WTC11 (cell line): ENCODE data around the gene SSR2. TPM values are rescaled to one million over a fixed set of nuclear protein-coding genes. Genes with fewer than 3 reads are reported as not detected.

Experiments used
- ATAC-seq: fragments of 200-7000 bp; cut with Tn5 transposase; 2 replicates; pipeline ENCODE4 v1.10.0; 2021; ENCODE audit warnings: mild to moderate bottlenecking, moderate library complexity
- CTCF ChIA-PET: fragments of 300-600 bp; sonication (Branson Sonifier 250); formaldehyde crosslinking; loops from one replicate; lab custom pipeline; 2021; ENCODE audit warnings: antibody characterized with exemption; lab: Charles Lee
- POLR2A ChIA-PET: fragments of 350-600 bp; sonication (Branson Sonifier 250); formaldehyde crosslinking; loops from one replicate; lab custom pipeline; 2021; ENCODE audit warnings: antibody characterized with exemption; lab: Charles Lee
- DNase-seq: peaks from one replicate; pipeline ENCODE4 v3.0.0; 2021; ENCODE audit warnings: low spot score
- H3K27ac Mint-ChIP-seq: 2 replicates; pipeline ENCODE4 v1.8.0; 2021; ENCODE audit warnings: mixed read lengths
- H3K27me3 Mint-ChIP-seq: 2 replicates; pipeline ENCODE4 v1.8.0; 2021; ENCODE audit warnings: low read depth, mild to moderate bottlenecking, moderate library complexity, mixed read lengths
- H3K36me3 Mint-ChIP-seq: 2 replicates; pipeline ENCODE4 v1.8.0; 2021; ENCODE audit warnings: mixed read lengths
- H3K4me1 Mint-ChIP-seq: 2 replicates; pipeline ENCODE4 v1.8.0; 2022; ENCODE audit warnings: mixed read lengths
- H3K4me3 Mint-ChIP-seq: 2 replicates; pipeline ENCODE4 v1.8.0; 2021; ENCODE audit warnings: mild to moderate bottlenecking, moderate library complexity, mixed read lengths
- H3K9me3 Mint-ChIP-seq: 2 replicates; pipeline ENCODE4 v1.8.0; 2021; ENCODE audit warnings: mixed read lengths
- ATF1 ChIP-seq: sonication (generic); formaldehyde crosslinking; IDR thresholded peaks from 2 replicates; pipeline ENCODE4 v1.8.1; 2023; ENCODE audit warnings: mild to moderate bottlenecking, moderate library complexity, missing genetic modification reagents
- CBFB ChIP-seq: sonication (generic); formaldehyde crosslinking; IDR thresholded peaks from 2 replicates; pipeline ENCODE4 v1.8.1; 2022; ENCODE audit warnings: mild to moderate bottlenecking, low read depth, missing genetic modification reagents
- FOXP1 ChIP-seq: sonication (generic); formaldehyde crosslinking; IDR thresholded peaks from 2 replicates; pipeline ENCODE4 v1.8.0; 2022; ENCODE audit warnings: missing genetic modification reagents, mild to moderate bottlenecking, moderate library complexity, borderline replicate concordance
- HMGA2 ChIP-seq: fragments of 250-450 bp; sonication (Bioruptor Pico); IDR thresholded peaks from 2 replicates; pipeline ENCODE4 v1.4.0; 2021; ENCODE audit warnings: mild to moderate bottlenecking, moderate library complexity
- JAZF1 ChIP-seq: fragments of 250-450 bp; sonication (Bioruptor Pico); IDR thresholded peaks from 2 replicates; pipeline ENCODE4 v1.9.0; 2021; ENCODE audit warnings: moderate library complexity, mild to moderate bottlenecking, inconsistent platforms
- NR1H2 ChIP-seq: sonication (generic); formaldehyde crosslinking; IDR thresholded peaks from 2 replicates; pipeline ENCODE4 v1.9.0; 2021; ENCODE audit warnings: mild to moderate bottlenecking, moderate library complexity, missing genetic modification reagents
- NR2C2 ChIP-seq: sonication (generic); formaldehyde crosslinking; IDR thresholded peaks from 2 replicates; pipeline ENCODE4 v1.8.0; 2022; ENCODE audit warnings: mild to moderate bottlenecking, missing genetic modification reagents
- OVOL2 ChIP-seq: fragments of 250-450 bp; sonication (Bioruptor Pico); IDR thresholded peaks from 2 replicates; pipeline ENCODE4 v1.9.0; 2021; ENCODE audit warnings: mild to moderate bottlenecking, borderline replicate concordance
- SMAD4 ChIP-seq: sonication (generic); formaldehyde crosslinking; IDR thresholded peaks from 2 replicates; pipeline ENCODE4 v1.8.0; 2022; ENCODE audit warnings: mild to moderate bottlenecking, missing genetic modification reagents
- TCF7 ChIP-seq: sonication (generic); formaldehyde crosslinking; IDR thresholded peaks from 2 replicates; pipeline ENCODE4 v1.8.0; 2022; ENCODE audit warnings: mild to moderate bottlenecking, low read depth, missing genetic modification reagents, moderate library complexity
- TP53 ChIP-seq: sonication (generic); formaldehyde crosslinking; IDR thresholded peaks from 2 replicates; pipeline ENCODE4 v1.8.1; 2023; ENCODE audit warnings: mild to moderate bottlenecking, missing genetic modification reagents
- total RNA-seq: library from RNA; stranded (reverse); gene quantifications from 3 replicates; pipeline ENCODE4 v1.2.3, GENCODE V29; 2021
- TF ChIP-seq, protein P1 (sequence below): sonication (generic); formaldehyde crosslinking; IDR thresholded peaks from 2 replicates; pipeline ENCODE4 v1.8.1; 2022; ENCODE audit warnings: low read depth, mild to moderate bottlenecking, moderate library complexity, missing genetic modification reagents, borderline replicate concordance
- TF ChIP-seq, protein P2 (sequence below): sonication (generic); formaldehyde crosslinking; IDR thresholded peaks from 2 replicates; pipeline ENCODE4 v1.8.1; 2022; ENCODE audit warnings: low read depth, missing genetic modification reagents, borderline replicate concordance
- TF ChIP-seq, protein P3 (sequence below): sonication (generic); formaldehyde crosslinking; IDR thresholded peaks from 2 replicates; pipeline ENCODE4 v1.8.0; 2023; ENCODE audit warnings: mild to moderate bottlenecking, missing genetic modification reagents
- TF ChIP-seq, protein P4 (sequence below): sonication (generic); formaldehyde crosslinking; IDR thresholded peaks from 2 replicates; pipeline ENCODE4 v1.8.1; 2023; ENCODE audit warnings: mild to moderate bottlenecking, moderate library complexity, missing genetic modification reagents

SSR2 gene
- total RNA-seq, 1 experiment from 2014 or later = 175 TPM

DNA sequence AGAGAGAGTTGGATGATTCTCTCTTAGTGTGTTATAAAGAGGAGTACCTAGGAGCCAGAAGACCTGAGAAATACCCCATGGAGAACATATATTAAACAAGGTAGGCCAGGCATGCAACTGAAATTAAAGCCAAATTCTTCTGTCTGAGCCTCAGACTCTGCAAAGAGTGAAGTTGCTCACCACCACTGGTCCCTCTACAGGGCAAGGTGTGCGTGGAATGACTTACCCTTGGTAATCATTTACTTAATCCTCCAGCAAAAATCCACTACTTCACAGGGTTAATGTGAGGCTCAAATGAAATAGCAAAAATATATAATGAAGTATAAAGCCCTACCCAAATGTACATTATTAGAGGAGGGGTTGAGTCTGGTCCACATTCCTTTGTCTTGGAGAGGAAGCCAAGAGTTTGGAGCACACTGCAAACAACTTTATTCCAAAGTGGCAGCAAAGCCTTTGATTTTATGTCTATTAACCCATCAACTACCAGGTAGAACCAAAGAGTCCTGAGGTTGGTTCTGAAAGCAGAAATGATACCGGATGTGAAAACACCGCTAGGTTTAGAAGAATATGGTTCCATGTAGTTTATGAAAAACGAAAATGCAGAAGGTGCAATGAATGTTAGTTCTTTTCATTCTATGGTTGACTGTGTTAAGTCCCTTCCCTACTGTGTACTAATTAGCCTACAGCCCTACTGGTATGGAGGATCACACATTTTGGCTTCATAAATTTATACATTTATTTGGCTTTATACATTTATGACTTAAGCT is 8.5 kb downstream of the SSR2 start:
- Mint-ChIP-seq H3K4me1 (no peaks in the 10 kb centered on the region), H3K4me3 (no peak overlapping the region), H3K9me3 (no peaks in the 10 kb centered on the region), H3K36me3 (peaks cover 64% of the 10 kb centered on the region), H3K27me3 (no peaks in the 10 kb centered on the region), H3K27ac (no peak overlapping the region)
- CTCF ChIA-PET = no interaction called here
- ATAC-seq (no peak), DNase-seq (no peak)
- POLR2A ChIA-PET = no interaction called here
- TF ChIP-seq, protein P1, sequence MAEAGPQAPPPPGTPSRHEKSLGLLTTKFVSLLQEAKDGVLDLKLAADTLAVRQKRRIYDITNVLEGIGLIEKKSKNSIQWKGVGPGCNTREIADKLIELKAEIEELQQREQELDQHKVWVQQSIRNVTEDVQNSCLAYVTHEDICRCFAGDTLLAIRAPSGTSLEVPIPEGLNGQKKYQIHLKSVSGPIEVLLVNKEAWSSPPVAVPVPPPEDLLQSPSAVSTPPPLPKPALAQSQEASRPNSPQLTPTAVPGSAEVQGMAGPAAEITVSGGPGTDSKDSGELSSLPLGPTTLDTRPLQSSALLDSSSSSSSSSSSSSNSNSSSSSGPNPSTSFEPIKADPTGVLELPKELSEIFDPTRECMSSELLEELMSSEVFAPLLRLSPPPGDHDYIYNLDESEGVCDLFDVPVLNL = no peak
- TF ChIP-seq, protein P2, sequence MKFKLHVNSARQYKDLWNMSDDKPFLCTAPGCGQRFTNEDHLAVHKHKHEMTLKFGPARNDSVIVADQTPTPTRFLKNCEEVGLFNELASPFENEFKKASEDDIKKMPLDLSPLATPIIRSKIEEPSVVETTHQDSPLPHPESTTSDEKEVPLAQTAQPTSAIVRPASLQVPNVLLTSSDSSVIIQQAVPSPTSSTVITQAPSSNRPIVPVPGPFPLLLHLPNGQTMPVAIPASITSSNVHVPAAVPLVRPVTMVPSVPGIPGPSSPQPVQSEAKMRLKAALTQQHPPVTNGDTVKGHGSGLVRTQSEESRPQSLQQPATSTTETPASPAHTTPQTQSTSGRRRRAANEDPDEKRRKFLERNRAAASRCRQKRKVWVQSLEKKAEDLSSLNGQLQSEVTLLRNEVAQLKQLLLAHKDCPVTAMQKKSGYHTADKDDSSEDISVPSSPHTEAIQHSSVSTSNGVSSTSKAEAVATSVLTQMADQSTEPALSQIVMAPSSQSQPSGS (CRISPR knock-in tag) = no peak
- TF ChIP-seq, protein P3, sequence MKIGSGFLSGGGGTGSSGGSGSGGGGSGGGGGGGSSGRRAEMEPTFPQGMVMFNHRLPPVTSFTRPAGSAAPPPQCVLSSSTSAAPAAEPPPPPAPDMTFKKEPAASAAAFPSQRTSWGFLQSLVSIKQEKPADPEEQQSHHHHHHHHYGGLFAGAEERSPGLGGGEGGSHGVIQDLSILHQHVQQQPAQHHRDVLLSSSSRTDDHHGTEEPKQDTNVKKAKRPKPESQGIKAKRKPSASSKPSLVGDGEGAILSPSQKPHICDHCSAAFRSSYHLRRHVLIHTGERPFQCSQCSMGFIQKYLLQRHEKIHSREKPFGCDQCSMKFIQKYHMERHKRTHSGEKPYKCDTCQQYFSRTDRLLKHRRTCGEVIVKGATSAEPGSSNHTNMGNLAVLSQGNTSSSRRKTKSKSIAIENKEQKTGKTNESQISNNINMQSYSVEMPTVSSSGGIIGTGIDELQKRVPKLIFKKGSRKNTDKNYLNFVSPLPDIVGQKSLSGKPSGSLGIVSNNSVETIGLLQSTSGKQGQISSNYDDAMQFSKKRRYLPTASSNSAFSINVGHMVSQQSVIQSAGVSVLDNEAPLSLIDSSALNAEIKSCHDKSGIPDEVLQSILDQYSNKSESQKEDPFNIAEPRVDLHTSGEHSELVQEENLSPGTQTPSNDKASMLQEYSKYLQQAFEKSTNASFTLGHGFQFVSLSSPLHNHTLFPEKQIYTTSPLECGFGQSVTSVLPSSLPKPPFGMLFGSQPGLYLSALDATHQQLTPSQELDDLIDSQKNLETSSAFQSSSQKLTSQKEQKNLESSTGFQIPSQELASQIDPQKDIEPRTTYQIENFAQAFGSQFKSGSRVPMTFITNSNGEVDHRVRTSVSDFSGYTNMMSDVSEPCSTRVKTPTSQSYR (CRISPR knock-in tag) = no peak
- TF ChIP-seq, protein P4, sequence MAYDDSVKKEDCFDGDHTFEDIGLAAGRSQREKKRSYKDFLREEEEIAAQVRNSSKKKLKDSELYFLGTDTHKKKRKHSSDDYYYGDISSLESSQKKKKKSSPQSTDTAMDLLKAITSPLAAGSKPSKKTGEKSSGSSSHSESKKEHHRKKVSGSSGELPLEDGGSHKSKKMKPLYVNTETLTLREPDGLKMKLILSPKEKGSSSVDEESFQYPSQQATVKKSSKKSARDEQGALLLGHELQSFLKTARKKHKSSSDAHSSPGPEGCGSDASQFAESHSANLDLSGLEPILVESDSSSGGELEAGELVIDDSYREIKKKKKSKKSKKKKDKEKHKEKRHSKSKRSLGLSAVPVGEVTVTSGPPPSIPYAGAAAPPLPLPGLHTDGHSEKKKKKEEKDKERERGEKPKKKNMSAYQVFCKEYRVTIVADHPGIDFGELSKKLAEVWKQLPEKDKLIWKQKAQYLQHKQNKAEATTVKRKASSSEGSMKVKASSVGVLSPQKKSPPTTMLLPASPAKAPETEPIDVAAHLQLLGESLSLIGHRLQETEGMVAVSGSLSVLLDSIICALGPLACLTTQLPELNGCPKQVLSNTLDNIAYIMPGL (CRISPR knock-in tag) = no peak
- no peak for TF ChIP-seq FOXP1
- no peak for TF ChIP-seq TCF7 (CRISPR knock-in tag)
- TF ChIP-seq NR2C2 = no peak
- no peak for TF ChIP-seq NR1H2 (CRISPR knock-in tag)

- CTCF ChIA-PET = interaction anchor here (3.4 kb wide), 1 partner anchor 57 kb away, joined by 19 read pairs; no protein-coding TSS in a partner anchor
- H3K4me3 Mint-ChIP-seq = no peak overlapping the region
Observed at GRCh38 chr1:156009404-156009803, 11.3 kb downstream of the SSR2 start.

GRCh38 chr1:156006666-156007376 is 13.9 kb downstream of the SSR2 start:
- TF ChIP-seq TP53 (CRISPR knock-in tag) = no peak
- no peak for TF ChIP-seq CBFB (CRISPR knock-in tag)
- TF ChIP-seq ATF1 = no peak
- TF ChIP-seq JAZF1 (CRISPR knock-in tag) = no peak
- TF ChIP-seq OVOL2 (CRISPR knock-in tag) = no peak
- no peak for TF ChIP-seq TCF7 (CRISPR knock-in tag)
- CTCF ChIA-PET = interaction anchor here (0.7 to 3.4 kb wide), 5 partner anchors 19 to 123 kb away, joined by 3 to 19 read pairs (median 3); no protein-coding TSS in a partner anchor
- ATAC-seq (no peak), DNase-seq (no peak)
- Mint-ChIP-seq H3K36me3 (peaks cover 28% of the 10 kb centered on the region), H3K4me3 (no peak overlapping the region), H3K27ac (peak overlapping the region; percentile 37), H3K9me3 (no peaks in the 10 kb centered on the region), H3K27me3 (no peaks in the 10 kb centered on the region), H3K4me1 (peaks cover 2% of the 10 kb centered on the region; the same call in 1 of the 2 replicates)
- POLR2A ChIA-PET = interaction anchor here (0.6 kb wide), 1 partner anchor 808 kb away, joined by 3 read pairs; no protein-coding TSS in a partner anchor

More at GRCh38 chr1:156009404-156009803, 11.3 kb downstream of the SSR2 start:
- ATAC-seq (no peak), DNase-seq (no peak)
- TF ChIP-seq SMAD4 (CRISPR knock-in tag) = no peak
- no peak for TF ChIP-seq HMGA2 (CRISPR knock-in tag)
- Mint-ChIP-seq H3K4me1 (no peaks in the 10 kb centered on the region), H3K27me3 (no peaks in the 10 kb centered on the region), H3K36me3 (peaks cover 50% of the 10 kb centered on the region), H3K9me3 (no peaks in the 10 kb centered on the region), H3K27ac (peak overlapping the region; percentile 53; the same call in 1 of the 2 replicates)
- POLR2A ChIA-PET = interaction anchor here (0.7 kb wide), 2 partner anchors 13 to 47 kb away, joined by 3 read pairs; no protein-coding TSS in a partner anchor
